NB4 (cell line): Measurements from ENCODE around the gene CCDC154.

ENCODE experiments used
- CTCF ChIP-seq: IDR thresholded peaks from one replicate; pipeline ENCODE4 v1.5.1; 2012; ENCODE audit warnings: low read depth, low read length
- POLR2A ChIP-seq: IDR thresholded peaks from 2 replicates; pipeline ENCODE4 v1.6.1; 2011; ENCODE audit warnings: mild to moderate bottlenecking; ENCODE audit not compliant: insufficient read length; ENCODE audit errors: extremely low read depth

GRCh38 chr16:1403733-1404132 lies 40.6 kb downstream of the CCDC154 start:
- TF ChIP-seq CTCF, result no peak
- TF ChIP-seq POLR2A, result no peak
